CD4-positive, alpha-beta T cell treated with Interferon alpha-2 for 1 hour (primary cell): ENCODE data around the gene GAS6.
"Not testable (repeated sequence)": the region's sequence is repeated elsewhere in the genome, so short reads cannot be mapped to it uniquely, and the experiment has no call there.

ENCODE experiments used
- DNase-seq, 2 donors: peaks; one replicate each; pipeline ENCODE4 v3.0.0-alpha.2; 2020 to 2022

GAS6 gene

GRCh38 chr13:113835461-113836270, 28.2 kb downstream of the GAS6 start:
- no peak for DNase-seq

- no peak for DNase-seq
Measured at GRCh38 chr13:113834496-113835200, 29.2 kb downstream of the GAS6 start.

- DNase-seq = not testable (repeated sequence)
Measured at GRCh38 chr13:113834006-113834405, 29.9 kb downstream of the GAS6 start.

- no peak for DNase-seq
Measured at GRCh38 chr13:113833111-113833830, 30.6 kb downstream of the GAS6 start.

GRCh38 chr13:113832631-113833030, 31.2 kb downstream of the GAS6 start:
- no peak for DNase-seq

GRCh38 chr13:113832205-113832604, 31.7 kb downstream of the GAS6 start:
- DNase-seq = no peak

- DNase-seq = no peak
Measured at GRCh38 chr13:113831061-113831460, 32.8 kb downstream of the GAS6 start.

- DNase-seq = not testable (repeated sequence)
Measured at GRCh38 chr13:113830426-113830950, 33.4 kb downstream of the GAS6 start.

- no peak for DNase-seq
Measured at GRCh38 chr13:113828282-113828825, 35.5 kb downstream of the GAS6 start.

GRCh38 chr13:113827021-113827420, 36.9 kb downstream of the GAS6 start:
- DNase-seq = no peak

- DNase-seq = not testable (repeated sequence)
Measured at GRCh38 chr13:113826446-113826845, 37.4 kb downstream of the GAS6 start.

- no peak for DNase-seq
Measured at GRCh38 chr13:113825841-113826240, 38.0 kb downstream of the GAS6 start.

GRCh38 chr13:113823771-113824170, 40.1 kb downstream of the GAS6 start:
- DNase-seq = no peak

GRCh38 chr13:113822956-113823744, 40.7 kb downstream of the GAS6 start:
- no peak for DNase-seq

GRCh38 chr13:113822266-113822665, 41.6 kb downstream of the GAS6 start:
- DNase-seq = no peak

- no peak for DNase-seq
Measured at GRCh38 chr13:113821847-113822246, 42.0 kb downstream of the GAS6 start.

- no peak for DNase-seq
Measured at GRCh38 chr13:113820813-113821651, 42.8 kb downstream of the GAS6 start.

- DNase-seq = no peak
Measured at GRCh38 chr13:113819731-113820715, 43.9 kb downstream of the GAS6 start.

GRCh38 chr13:113819341-113819730, 44.5 kb downstream of the GAS6 start:
- DNase-seq = no peak
